Vagina (tissue), 2 donors: ENCODE measurements around the gene TMEM39A.

Experiments
- POLR2A ChIP-seq, 2 donors: fragments of 450-650 bp; IDR thresholded peaks; one replicate each; pipeline ENCODE4 v1.6.1; 2017; ENCODE audit warnings: antibody characterized with exemption in 2 of 2, mild to moderate bottlenecking in 2 of 2, moderate library complexity in 2 of 2
- TF ChIP-seq, protein P1 (sequence below), 3 experiments: fragments of 450-650 bp in 2 of 3; fragments of 200-600 bp in 1 of 3; sonication (generic) in 1 of 3; IDR thresholded peaks; one replicate each; pipeline ENCODE4 v1.5.1; 2017 to 2019; ENCODE audit warnings: antibody characterized with exemption in 3 of 3, mild to moderate bottlenecking in 2 of 3, moderate library complexity in 2 of 3

DNA sequence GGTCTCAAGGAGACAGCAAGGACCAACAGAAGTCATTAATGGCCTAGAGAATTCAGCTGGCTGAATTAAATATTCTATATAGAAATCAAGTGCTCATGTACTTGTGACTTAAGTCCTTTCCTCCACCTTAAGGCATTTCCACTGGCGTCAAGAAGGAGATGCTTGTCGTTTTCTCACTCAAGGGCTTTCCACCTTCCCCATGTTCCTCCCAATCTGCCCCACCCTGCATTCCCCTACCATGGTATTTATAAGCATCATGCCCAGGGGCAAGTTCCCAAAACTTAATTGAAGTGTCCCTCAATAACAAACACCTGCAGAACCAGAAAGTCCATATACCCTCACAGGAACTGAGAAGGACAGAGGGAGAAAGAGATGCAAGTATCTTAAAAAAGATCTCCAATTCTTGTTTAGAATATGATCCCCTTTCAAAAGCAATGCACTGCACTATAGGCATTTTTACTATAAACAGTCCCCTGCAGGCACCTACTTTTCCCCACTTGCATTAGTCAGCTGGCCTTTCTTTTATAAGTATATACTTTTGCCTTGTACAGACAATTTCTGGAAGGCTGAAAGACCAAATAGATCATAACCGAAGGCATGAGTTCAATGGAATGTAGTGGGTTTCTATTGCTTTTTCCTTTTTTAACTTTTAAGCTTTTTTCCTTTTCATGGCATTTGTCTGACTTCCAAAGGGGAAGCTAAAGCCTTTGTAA lies 29.6 kb downstream of the TMEM39A start:
- TF ChIP-seq, protein P1, sequence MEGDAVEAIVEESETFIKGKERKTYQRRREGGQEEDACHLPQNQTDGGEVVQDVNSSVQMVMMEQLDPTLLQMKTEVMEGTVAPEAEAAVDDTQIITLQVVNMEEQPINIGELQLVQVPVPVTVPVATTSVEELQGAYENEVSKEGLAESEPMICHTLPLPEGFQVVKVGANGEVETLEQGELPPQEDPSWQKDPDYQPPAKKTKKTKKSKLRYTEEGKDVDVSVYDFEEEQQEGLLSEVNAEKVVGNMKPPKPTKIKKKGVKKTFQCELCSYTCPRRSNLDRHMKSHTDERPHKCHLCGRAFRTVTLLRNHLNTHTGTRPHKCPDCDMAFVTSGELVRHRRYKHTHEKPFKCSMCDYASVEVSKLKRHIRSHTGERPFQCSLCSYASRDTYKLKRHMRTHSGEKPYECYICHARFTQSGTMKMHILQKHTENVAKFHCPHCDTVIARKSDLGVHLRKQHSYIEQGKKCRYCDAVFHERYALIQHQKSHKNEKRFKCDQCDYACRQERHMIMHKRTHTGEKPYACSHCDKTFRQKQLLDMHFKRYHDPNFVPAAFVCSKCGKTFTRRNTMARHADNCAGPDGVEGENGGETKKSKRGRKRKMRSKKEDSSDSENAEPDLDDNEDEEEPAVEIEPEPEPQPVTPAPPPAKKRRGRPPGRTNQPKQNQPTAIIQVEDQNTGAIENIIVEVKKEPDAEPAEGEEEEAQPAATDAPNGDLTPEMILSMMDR (IDR thresholded peaks at IDR 0.05): no peak
- TF ChIP-seq POLR2A (IDR thresholded peaks at IDR 0.05): no peak
